IMR-90 (cell line): ENCODE results near the gene CES4A. TPM values are rescaled to one million over a fixed set of nuclear protein-coding genes. Genes with fewer than 3 reads are reported as not detected.

Experiments
- ATAC-seq: fragments of 200-7000 bp; cut with Tn5 transposase; 2 replicates; pipeline ENCODE4 v1.9.1; 2020; ENCODE audit warnings: low read depth, mild to moderate bottlenecking, moderate library complexity
- BruUV-seq: library from RNA; stranded (reverse); fragments of 400-500 nt; replicated peaks from 2 replicates; lab custom pipeline; 2021; lab: Mats Ljungman, UMichigan
- CTCF ChIA-PET: fragments of 300-600 bp; formaldehyde crosslinking; extraction: SDS; loops from one replicate; lab custom pipeline; 2021; ENCODE audit warnings: antibody characterized with exemption; lab: Yijun Ruan, JAX
- POLR2A ChIA-PET: fragments of 300-600 bp; sonication (Branson Sonifier 250); formaldehyde crosslinking; loops from one replicate; lab custom pipeline; 2022; ENCODE audit warnings: antibody characterized with exemption; ENCODE audit not compliant: unreplicated experiment; lab: Charles Lee
- DNase-seq: peaks from one replicate; pipeline ENCODE4 v3.0.0; 2013
- H2AFZ ChIP-seq: replicated peaks from 2 replicates; pipeline ENCODE3; 2013; ENCODE audit warnings: low read length, mild to moderate bottlenecking; ENCODE audit not compliant: poor library complexity
- H2AK5ac ChIP-seq: 2 replicates; pipeline ENCODE4 v1.6.1; 2013; ENCODE audit warnings: low read depth, low read length, inconsistent platforms
- H2AK9ac ChIP-seq: replicated peaks from 2 replicates; pipeline ENCODE3; 2013; ENCODE audit warnings: mild to moderate bottlenecking, low read depth, low read length, moderate library complexity; ENCODE audit not compliant: poor library complexity
- H2BK120ac ChIP-seq: 2 replicates; pipeline ENCODE4 v1.6.1; 2013; ENCODE audit warnings: low read depth, low read length, inconsistent platforms
- H2BK15ac ChIP-seq: 3 replicates; pipeline ENCODE4 v1.6.1; 2013; ENCODE audit warnings: low read depth, low read length, inconsistent platforms
- H2BK20ac ChIP-seq: 2 replicates; pipeline ENCODE4 v1.6.1; 2013; ENCODE audit warnings: low read depth, mild to moderate bottlenecking, inconsistent platforms, low read length, moderate library complexity
- H2BK5ac ChIP-seq: 2 replicates; pipeline ENCODE4 v1.6.1; 2013; ENCODE audit warnings: mild to moderate bottlenecking, low read depth, low read length, inconsistent platforms; ENCODE audit not compliant: poor library complexity, severe bottlenecking
- H3K14ac ChIP-seq: replicated peaks from 2 replicates; pipeline ENCODE4 v1.6.1; 2013; ENCODE audit warnings: low read depth, low read length, inconsistent platforms
- H3K18ac ChIP-seq: 2 replicates; pipeline ENCODE4 v1.6.1; 2013; ENCODE audit warnings: low read depth, low read length, control low read depth
- H3K23ac ChIP-seq: 2 replicates; pipeline ENCODE4 v1.6.1; 2013; ENCODE audit warnings: low read depth, low read length, inconsistent platforms
- H3K27ac ChIP-seq: 2 replicates; pipeline ENCODE4 v1.5.1; 2013; ENCODE audit warnings: mild to moderate bottlenecking, control low read depth, low read length; ENCODE audit not compliant: insufficient read depth
- H3K27me3 ChIP-seq: 2 replicates; pipeline ENCODE4 v1.6.1; 2013; ENCODE audit warnings: low read length; ENCODE audit not compliant: control insufficient read depth, insufficient read depth
- H3K36me3 ChIP-seq: 2 replicates; pipeline ENCODE4 v1.6.1; 2013; ENCODE audit warnings: low read length, mixed read lengths; ENCODE audit not compliant: control insufficient read depth, insufficient read depth
- H3K4ac ChIP-seq: 2 replicates; pipeline ENCODE4 v1.6.1; 2013; ENCODE audit warnings: low read depth, low read length, inconsistent platforms
- H3K4me1 ChIP-seq: 2 replicates; pipeline ENCODE4 v1.6.1; 2013; ENCODE audit warnings: low read length, mixed read lengths; ENCODE audit not compliant: control insufficient read depth, insufficient read depth
- H3K4me2 ChIP-seq: 2 replicates; pipeline ENCODE4 v1.6.1; 2013; ENCODE audit warnings: low read depth, mild to moderate bottlenecking, control low read depth, low read length, moderate library complexity
- H3K4me3 ChIP-seq: 2 replicates; pipeline ENCODE4 v1.5.1; 2013; ENCODE audit warnings: low read depth, mild to moderate bottlenecking, control low read depth, low read length, moderate library complexity; ENCODE audit not compliant: insufficient read depth
- H3K56ac ChIP-seq: 2 replicates; pipeline ENCODE4 v1.6.1; 2013; ENCODE audit warnings: low read length, inconsistent platforms; ENCODE audit not compliant: insufficient read depth; ENCODE audit errors: extremely low read depth
- H3K79me1 ChIP-seq, 2 experiments: 2 replicates each; pipeline ENCODE4 v1.6.1; 2013; ENCODE audit warnings: low read length in 2 of 2, inconsistent platforms in 1 of 2, low read depth in 1 of 2
- H3K9ac ChIP-seq: 2 replicates; pipeline ENCODE4 v1.6.1; 2013; ENCODE audit warnings: low read depth, low read length, control low read depth
- H3K9me1 ChIP-seq: 2 replicates; pipeline ENCODE4 v1.6.1; 2013; ENCODE audit warnings: low read length, inconsistent platforms; ENCODE audit not compliant: insufficient read depth
- H3K9me3 ChIP-seq: 2 replicates; pipeline ENCODE4 v1.6.1; 2013; ENCODE audit warnings: low read length; ENCODE audit not compliant: control insufficient read depth, insufficient read depth
- H4K20me1 ChIP-seq: 2 replicates; pipeline ENCODE4 v1.6.1; 2013; ENCODE audit warnings: low read length, inconsistent platforms; ENCODE audit not compliant: insufficient read depth
- H4K5ac ChIP-seq: 2 replicates; pipeline ENCODE4 v1.6.1; 2013; ENCODE audit warnings: mild to moderate bottlenecking, low read depth, low read length, control low read depth
- H4K8ac ChIP-seq, 2 experiments: 2 replicates each; pipeline ENCODE4 v1.6.1; 2013; ENCODE audit warnings: low read depth in 2 of 2, low read length in 2 of 2, control low read depth in 1 of 2, inconsistent platforms in 1 of 2
- H4K91ac ChIP-seq: 2 replicates; pipeline ENCODE4 v1.6.1; 2013; ENCODE audit warnings: low read depth, low read length, inconsistent platforms; ENCODE audit not compliant: insufficient read depth
- MAZ ChIP-seq: IDR thresholded peaks from 2 replicates; pipeline ENCODE4 v1.6.1; 2012; ENCODE audit warnings: low read depth, mild to moderate bottlenecking, low read length, improper control_type of control experiment, moderate library complexity, borderline replicate concordance
- RAD21 ChIP-seq: IDR thresholded peaks from 2 replicates; pipeline ENCODE4 v1.6.1; 2012; ENCODE audit warnings: low read length, improper control_type of control experiment
- SMC3 ChIP-seq: fragments of 150-350 bp; IDR thresholded peaks from 2 replicates; pipeline ENCODE4 v1.6.1; 2016; ENCODE audit warnings: low read depth, mild to moderate bottlenecking, antibody characterized with exemption, low read length, moderate library complexity
- WGBS, 2 experiments: methylation state at CpG; one replicate each; pipeline versions ENCODE4 v1.1.5 to v1.1.7; 2013; ENCODE audit warnings: missing lambda C conversion rate in 2 of 2; ENCODE audit not compliant: insufficient read length in 1 of 2; ENCODE audit errors: extremely low coverage in 2 of 2; 5-methylcytosine and 5-hydroxymethylcytosine counted together
- dilution Hi-C: fragments of 300-500 bp; cut with HindIII; formaldehyde crosslinking; loops from one replicate; pipeline ENCODE4 v1.14.3; 2018; ENCODE audit warnings: low sequenced_read_pairs; ENCODE audit not compliant: unreplicated experiment
- in situ Hi-C: fragments of 300-500 bp; cut with MboI; formaldehyde crosslinking; loops from 3 replicates; pipeline ENCODE4 v1.14.3; 2019; ENCODE audit warnings: low sequenced_read_pairs, inconsistent platforms, mixed read lengths
- intact Hi-C: fragments of 100-400 bp; cut with micrococcal nuclease; formaldehyde crosslinking; loops from 2 replicates; pipeline ENCODE4 v1.10.0; 2022
- polyA plus RNA-seq, 3 experiments: library from polyadenylated mRNA; depleted of rRNA; stranded (reverse); fragments of >200 nt; gene quantifications; 2 replicates each; pipeline ENCODE4 v1.2.3, GENCODE V29; 2012; ENCODE audit warnings: low replicate concordance in 1 of 3
- total RNA-seq: library from RNA; depleted of rRNA; stranded (reverse); fragments of >200 nt; gene quantifications from 2 replicates; pipeline ENCODE4 v1.2.3, GENCODE V29; 2012
- TF ChIP-seq, protein P1 (sequence below): conservative IDR thresholded peaks from 2 replicates; pipeline ENCODE4 v1.5.1; 2012; ENCODE audit warnings: mild to moderate bottlenecking, low read depth, low read length, improper control_type of control experiment

Gene CES4A
- total and polyA plus RNA-seq, 2 of the 4 experiments (the other 2 are of a cell fraction): 0.72 to 4.7 TPM

GRCh38 chr16:66960270-66960669, 28.1 kb upstream of the CES4A start:
- Histone ChIP-seq H3K9me1 (peaks cover 3% of the 10 kb centered on the region; the same call in 1 of the 2 replicates), H4K5ac (no peak overlapping the region), H3K9ac (no peak overlapping the region), H2AFZ (no peak overlapping the region), H3K23ac (no peak overlapping the region), H3K18ac (no peak overlapping the region), H3K4me2 (no peak overlapping the region), H2BK20ac (no peak overlapping the region), H3K14ac (no peak overlapping the region), H2BK5ac (no peak overlapping the region), H3K79me1 (no peaks in the 10 kb centered on the region), H2AK5ac (no peak overlapping the region), H3K27me3 (peaks cover 28% of the 10 kb centered on the region), H3K4me3 (no peak overlapping the region), H3K4me1 (no peaks in the 10 kb centered on the region), H3K56ac (no peak overlapping the region), H4K20me1 (no peaks in the 10 kb centered on the region), H2BK120ac (no peak overlapping the region), H4K8ac (no peak overlapping the region), H3K9me3 (no peaks in the 10 kb centered on the region), H4K91ac (no peak overlapping the region), H2BK15ac (no peak overlapping the region), H3K27ac (no peak overlapping the region), H3K4ac (no peak overlapping the region), H2AK9ac (no peak overlapping the region), H3K36me3 (no peaks in the 10 kb centered on the region)
- dilution Hi-C loops: no loop called here
- ATAC-seq (no peak), DNase-seq (no peak)
- in situ Hi-C loops: loop anchor here (5.0 to 10.0 kb wide), 2 partner anchors 197 to 495 kb away; partner anchors contain the start of genes FBXL8 and TRADD
- CTCF ChIA-PET: interaction anchor here (1.0 to 1.5 kb wide), 5 partner anchors 10 to 195 kb away, joined by 3 to 4 read pairs (median 4); no protein-coding TSS in a partner anchor
- intact Hi-C loops: no loop called here
- no peak for TF ChIP-seq SMC3
- no peak for TF ChIP-seq RAD21
- TF ChIP-seq MAZ: no peak
- TF ChIP-seq, protein P1, sequence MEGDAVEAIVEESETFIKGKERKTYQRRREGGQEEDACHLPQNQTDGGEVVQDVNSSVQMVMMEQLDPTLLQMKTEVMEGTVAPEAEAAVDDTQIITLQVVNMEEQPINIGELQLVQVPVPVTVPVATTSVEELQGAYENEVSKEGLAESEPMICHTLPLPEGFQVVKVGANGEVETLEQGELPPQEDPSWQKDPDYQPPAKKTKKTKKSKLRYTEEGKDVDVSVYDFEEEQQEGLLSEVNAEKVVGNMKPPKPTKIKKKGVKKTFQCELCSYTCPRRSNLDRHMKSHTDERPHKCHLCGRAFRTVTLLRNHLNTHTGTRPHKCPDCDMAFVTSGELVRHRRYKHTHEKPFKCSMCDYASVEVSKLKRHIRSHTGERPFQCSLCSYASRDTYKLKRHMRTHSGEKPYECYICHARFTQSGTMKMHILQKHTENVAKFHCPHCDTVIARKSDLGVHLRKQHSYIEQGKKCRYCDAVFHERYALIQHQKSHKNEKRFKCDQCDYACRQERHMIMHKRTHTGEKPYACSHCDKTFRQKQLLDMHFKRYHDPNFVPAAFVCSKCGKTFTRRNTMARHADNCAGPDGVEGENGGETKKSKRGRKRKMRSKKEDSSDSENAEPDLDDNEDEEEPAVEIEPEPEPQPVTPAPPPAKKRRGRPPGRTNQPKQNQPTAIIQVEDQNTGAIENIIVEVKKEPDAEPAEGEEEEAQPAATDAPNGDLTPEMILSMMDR: no peak
- BruUV-seq: no TSS peak
- POLR2A ChIA-PET: no interaction called here
- 100% methylated on average over 1 of the region's 1 CpG; no CpG with 5 or more reads in 1 of the 2 experiments for WGBS, 2 experiments
